GM19467 (cell line): ENCODE data around the gene TCN1.
"Not testable (repeated sequence)": the region's sequence is repeated elsewhere in the genome, so short reads cannot be mapped to it uniquely, and the experiment has no call there.

Experiments
- ATAC-seq: cut with Tn5 transposase; IDR thresholded peaks from one replicate; pipeline ENCODE4 v1.9.1; 2021; ENCODE audit warnings: mild to moderate bottlenecking, moderate library complexity; ENCODE audit not compliant: unreplicated experiment

Gene TCN1

GRCh38 chr11:59866397-59866796, at the start of gene TCN1:
Gene TCN1 (minus strand): TSS chr11:59866487. CDS start chr11:59866470, 17 bp downstream.
- no peak for ATAC-seq

- not testable (repeated sequence) for ATAC-seq
These were observed 37.3 kb upstream of the TCN1 start for GRCh38 chr11:59903569-59903968.

GRCh38 chr11:59901306-59901705, 35.0 kb upstream of the TCN1 start:
- ATAC-seq: no peak

GRCh38 chr11:59900366-59901126, 34.3 kb upstream of the TCN1 start:
- no peak for ATAC-seq

GRCh38 chr11:59899532-59899931, 33.2 kb upstream of the TCN1 start:
- ATAC-seq: no peak

GRCh38 chr11:59898650-59899049, 32.4 kb upstream of the TCN1 start:
- no peak for ATAC-seq

- ATAC-seq: no peak
These were observed 31.8 kb upstream of the TCN1 start for GRCh38 chr11:59898046-59898445.

- no peak for ATAC-seq
These were observed 28.3 kb upstream of the TCN1 start for GRCh38 chr11:59894616-59895015.

GRCh38 chr11:59891781-59892181, 25.5 kb upstream of the TCN1 start:
- no peak for ATAC-seq

GRCh38 chr11:59887156-59887555, 20.9 kb upstream of the TCN1 start:
- ATAC-seq: not testable (repeated sequence)

- no peak for ATAC-seq
These were observed 17.3 kb upstream of the TCN1 start for GRCh38 chr11:59883597-59883996.

GRCh38 chr11:59879567-59879966, 13.3 kb upstream of the TCN1 start:
- ATAC-seq: no peak

- no peak for ATAC-seq
These were observed 12.3 kb upstream of the TCN1 start, which contains the start of gene OOSP3 for GRCh38 chr11:59878575-59878974. Gene OOSP3 (plus strand): TSS chr11:59878782. CDS start chr11:59878809, 27 bp downstream.

GRCh38 chr11:59877784-59878183, 11.5 kb upstream of the TCN1 start:
- ATAC-seq: no peak

- ATAC-seq: no peak
These were observed 11.0 kb upstream of the TCN1 start for GRCh38 chr11:59877325-59877724.

GRCh38 chr11:59875856-59876519, 9.7 kb upstream of the TCN1 start:
- no peak for ATAC-seq

GRCh38 chr11:59872076-59872475, 5.8 kb upstream of the TCN1 start:
- no peak for ATAC-seq

- no peak for ATAC-seq
These were observed 1.7 kb upstream of the TCN1 start for GRCh38 chr11:59867946-59868345.

- ATAC-seq: no peak
These were observed 549 bp upstream of the TCN1 start for GRCh38 chr11:59866836-59867235.

GRCh38 chr11:59865031-59865430, 1.3 kb downstream of the TCN1 start:
- ATAC-seq: no peak

- ATAC-seq: no peak
These were observed 4.0 kb downstream of the TCN1 start for GRCh38 chr11:59862252-59862651.

- ATAC-seq: no peak
These were observed 6.6 kb downstream of the TCN1 start for GRCh38 chr11:59859673-59860072.
